GM13977 (cell line): Measurements from ENCODE around the gene KRR1.

ENCODE experiments used
- DNase-seq: peaks from one replicate; pipeline ENCODE4 v3.0.0; 2012; ENCODE audit warnings: low spot score
- CTCF ChIP-seq: IDR thresholded peaks from 2 replicates; pipeline ENCODE4 v1.5.1; 2012; ENCODE audit warnings: mild to moderate bottlenecking, control low read depth; ENCODE audit not compliant: insufficient read depth; ENCODE audit errors: extremely low read depth, missing control alignments
- in situ Hi-C: fragments of 300-500 bp; cut with MboI; formaldehyde crosslinking; loops from one replicate; pipeline ENCODE4 v1.12.0; 2022; ENCODE audit warnings: low sequenced_read_pairs, low pct_unique_long_range_greater_than_20kb, mixed read lengths, inconsistent platforms; ENCODE audit not compliant: unreplicated experiment

KRR1 gene

GRCh38 chr12:75553398-75553797, 42.0 kb upstream of the KRR1 start:
- in situ Hi-C loops, result no loop called here
- no peak for DNase-seq
- TF ChIP-seq CTCF, result no peak

- no peak for DNase-seq
- in situ Hi-C loops, result no loop called here
- TF ChIP-seq CTCF, result no peak
These were observed 40.1 kb upstream of the KRR1 start for GRCh38 chr12:75551477-75551876.

GRCh38 chr12:75550401-75551240, 39.2 kb upstream of the KRR1 start:
- TF ChIP-seq CTCF, result no peak
- no peak for DNase-seq
- in situ Hi-C loops, result no loop called here

- no peak for TF ChIP-seq CTCF
- in situ Hi-C loops, result loop anchor here (10.0 to 25.0 kb wide), 3 partner anchors 485 to 1012 kb away; partner anchors contain the start of genes BBS10, OSBPL8 and PHLDA1
- DNase-seq, result no peak
These were observed 38.6 kb upstream of the KRR1 start for GRCh38 chr12:75549989-75550388.

- no peak for TF ChIP-seq CTCF
- DNase-seq, result no peak
- in situ Hi-C loops, result loop anchor here (10.0 to 25.0 kb wide), 3 partner anchors 486 to 1013 kb away; partner anchors contain the start of genes BBS10, OSBPL8 and PHLDA1
These were observed 37.5 kb upstream of the KRR1 start for GRCh38 chr12:75548879-75549278.

- no peak for TF ChIP-seq CTCF
- in situ Hi-C loops, result loop anchor here (10.0 to 25.0 kb wide), 3 partner anchors 489 to 1017 kb away; partner anchors contain the start of genes BBS10, OSBPL8 and PHLDA1
- DNase-seq, result no peak
These were observed 34.2 kb upstream of the KRR1 start for GRCh38 chr12:75545636-75546035.
